Endothelial cell of umbilical vein (primary cell): ENCODE data around the gene HMHB1. TPM values are rescaled to one million over a fixed set of nuclear protein-coding genes. Genes with fewer than 3 reads are reported as not detected.

Experiments
- BruUV-seq: library from RNA; stranded (reverse); fragments of 400-500 nt; replicated peaks from 2 replicates; lab custom pipeline; 2021; lab: Mats Ljungman, UMichigan
- CTCF ChIA-PET: fragments of 300-600, 350-600 bp; sonication (Branson Sonifier 250); formaldehyde crosslinking; loops from one replicate; lab custom pipeline; 2021; ENCODE audit warnings: antibody characterized with exemption, inconsistent platforms; lab: Charles Lee
- POLR2A ChIA-PET: fragments of 300-600, 350-600 bp; sonication (Branson Sonifier 250); formaldehyde crosslinking; loops from one replicate; lab custom pipeline; 2021; ENCODE audit warnings: antibody characterized with exemption, inconsistent platforms; lab: Charles Lee
- DNase-seq: peaks from one replicate; pipeline ENCODE4 v3.0.0-alpha.2; 2011; ENCODE audit warnings: low read depth, low spot score
- FAIRE-seq: peaks from 2 replicates; lab custom pipeline; 2011; peaks lifted over from hg19 to GRCh38; lab: Jason Lieb, UNC
- H2AFZ ChIP-seq: 2 replicates; pipeline ENCODE4 v1.6.0; 2012; ENCODE audit warnings: low read depth, low read length, control low read depth, inconsistent platforms
- H3K27ac ChIP-seq: 2 replicates; pipeline ENCODE4 v1.5.1; 2011; ENCODE audit warnings: low read depth, mild to moderate bottlenecking, control low read depth, low read length, moderate library complexity; ENCODE audit not compliant: insufficient read depth
- H3K27me3 ChIP-seq, 2 experiments: 2 replicates each; pipeline versions ENCODE4 v1.6.0 to v1.6.1; 2011; ENCODE audit warnings: low read length in 2 of 2, mixed read lengths in 1 of 2; ENCODE audit not compliant: control insufficient read depth in 2 of 2, insufficient read depth in 2 of 2
- H3K36me3 ChIP-seq, 2 experiments: 2 replicates in 1 of 2; 3 replicates in 1 of 2; pipeline ENCODE4 v1.5.1; 2011; ENCODE audit warnings: low read length in 2 of 2, mild to moderate bottlenecking in 1 of 2, moderate library complexity in 1 of 2; ENCODE audit not compliant: control insufficient read depth in 2 of 2, insufficient read depth in 2 of 2; ENCODE audit errors: extremely low read depth in 1 of 2
- H3K4me1 ChIP-seq: 3 replicates; pipeline ENCODE4 v1.5.1; 2011; ENCODE audit warnings: mild to moderate bottlenecking, low read length; ENCODE audit not compliant: control insufficient read depth, insufficient read depth; ENCODE audit errors: extremely low read depth
- H3K4me2 ChIP-seq: 2 replicates; pipeline ENCODE4 v1.6.1; 2011; ENCODE audit warnings: low read length, control low read depth, mixed read lengths; ENCODE audit not compliant: insufficient read depth
- H3K4me3 ChIP-seq, 3 experiments: fragments of 200-600 bp in 1 of 3; sonication (generic), shearing (Covaris generic) in 1 of 3; replicated peaks in 1 of 3; 2 replicates each; pipeline ENCODE4 v1.5.1; 2011 to 2016; ENCODE audit warnings: control low read depth in 3 of 3, low read length in 3 of 3, mild to moderate bottlenecking in 2 of 3, inconsistent platforms in 1 of 3, low read depth in 1 of 3, moderate library complexity in 1 of 3; ENCODE audit not compliant: insufficient read depth in 1 of 3
- H3K79me2 ChIP-seq: 2 replicates; pipeline ENCODE4 v1.6.0; 2012; ENCODE audit warnings: low read length, inconsistent platforms; ENCODE audit not compliant: control insufficient read depth, insufficient read depth
- H3K9ac ChIP-seq: replicated peaks from 2 replicates; pipeline ENCODE3; 2011; ENCODE audit warnings: low read length, control low read depth; ENCODE audit not compliant: insufficient read depth; ENCODE audit errors: extremely low read depth
- H3K9me1 ChIP-seq: replicated peaks from 3 replicates; pipeline ENCODE4 v1.6.0; 2011; ENCODE audit warnings: mild to moderate bottlenecking, low read length; ENCODE audit not compliant: control insufficient read depth, insufficient read depth; ENCODE audit errors: extremely low read depth
- H3K9me3 ChIP-seq: replicated peaks from 2 replicates; pipeline ENCODE4 v1.5.1; 2012; ENCODE audit warnings: low read length, inconsistent platforms; ENCODE audit not compliant: control insufficient read depth, insufficient read depth
- H4K20me1 ChIP-seq: replicated peaks from 2 replicates; pipeline ENCODE3; 2011; ENCODE audit warnings: mild to moderate bottlenecking, low read length; ENCODE audit not compliant: control insufficient read depth, insufficient read depth; ENCODE audit errors: extremely low read depth
- EZH2 ChIP-seq: IDR thresholded peaks from 2 replicates; pipeline ENCODE4 v1.6.1; 2012; ENCODE audit warnings: borderline replicate concordance, low read depth, mild to moderate bottlenecking, moderate library complexity, low read length, inconsistent platforms; ENCODE audit not compliant: severe bottlenecking
- FOS ChIP-seq: IDR thresholded peaks from 2 replicates; pipeline ENCODE4 v1.6.1; 2011; ENCODE audit warnings: mild to moderate bottlenecking, low read length, moderate library complexity, borderline replicate concordance; ENCODE audit not compliant: insufficient read depth
- GATA2 ChIP-seq: IDR thresholded peaks from 2 replicates; pipeline ENCODE4 v1.7.0; 2011; ENCODE audit warnings: low read depth, mild to moderate bottlenecking, moderate library complexity, mixed read lengths, low read length; ENCODE audit not compliant: insufficient read length, insufficient read depth
- JUN ChIP-seq: IDR thresholded peaks from 2 replicates; pipeline ENCODE4 v1.6.1; 2011; ENCODE audit warnings: borderline replicate concordance, low read depth; ENCODE audit not compliant: insufficient read length, insufficient read depth
- MAX ChIP-seq: IDR thresholded peaks from 2 replicates; pipeline ENCODE4 v1.6.1; 2011; ENCODE audit not compliant: insufficient read depth, insufficient read length
- MYC ChIP-seq: IDR thresholded peaks from one replicate; pipeline ENCODE4 v1.6.1; 2011; ENCODE audit warnings: mild to moderate bottlenecking, low read depth, low read length
- POLR2A ChIP-seq: IDR thresholded peaks from 2 replicates; pipeline ENCODE4 v1.6.1; 2012; ENCODE audit warnings: low read depth, mild to moderate bottlenecking, control low read depth, low read length
- POLR2AphosphoS5 ChIP-seq: IDR thresholded peaks from 2 replicates; pipeline ENCODE4 v1.6.1; 2012; ENCODE audit warnings: low read depth, mild to moderate bottlenecking, control low read depth, low read length, moderate library complexity; ENCODE audit not compliant: insufficient read depth
- dilution Hi-C: fragments of 300-500 bp; cut with MboI; formaldehyde crosslinking; loops from one replicate; pipeline ENCODE4 v1.15.0; 2019; ENCODE audit warnings: low sequenced_read_pairs; ENCODE audit not compliant: extremely low pct_ligation_motif_present
- intact Hi-C: fragments of 100-400 bp; cut with micrococcal nuclease; formaldehyde crosslinking; loops from one replicate; pipeline ENCODE4 v1.10.0; 2022
- polyA plus RNA-seq, 4 experiments: library from polyadenylated mRNA; depleted of rRNA in 3 of 4; stranded (reverse) in 3 of 4; unstranded in 1 of 4; fragments of >200 nt; gene quantifications; 2 replicates each; pipeline versions ENCODE4 v1.2.1 to v1.2.3, GENCODE V29; 2011 to 2012; ENCODE audit warnings: missing spikeins in 1 of 4
- total RNA-seq: library from RNA; stranded (reverse); gene quantifications from 2 replicates; pipeline ENCODE4 v1.2.3, GENCODE V29; 2021
- TF ChIP-seq, protein P1 (sequence below), 2 donors: IDR thresholded peaks; 1 replicate in 1 of 2; 2 replicates in 1 of 2; pipeline ENCODE4 v1.5.1; 2011; ENCODE audit warnings: low read length in 2 of 2, mild to moderate bottlenecking in 2 of 2, moderate library complexity in 2 of 2, control low read depth in 1 of 2, inconsistent platforms in 1 of 2, low read depth in 1 of 2; ENCODE audit not compliant: insufficient read depth in 1 of 2; ENCODE audit errors: extremely low read depth in 1 of 2

HMHB1 gene
- total and polyA plus RNA-seq, 2 donors (not counting 3 experiments of a cell fraction or from before 2014, with no cell fraction given): not detected

GRCh38 chr5:143835251-143835650, 23.3 kb downstream of the HMHB1 start:
- H3K79me2 ChIP-seq: no peaks in the 10 kb centered on the region
- no peak for DNase-seq

DNA sequence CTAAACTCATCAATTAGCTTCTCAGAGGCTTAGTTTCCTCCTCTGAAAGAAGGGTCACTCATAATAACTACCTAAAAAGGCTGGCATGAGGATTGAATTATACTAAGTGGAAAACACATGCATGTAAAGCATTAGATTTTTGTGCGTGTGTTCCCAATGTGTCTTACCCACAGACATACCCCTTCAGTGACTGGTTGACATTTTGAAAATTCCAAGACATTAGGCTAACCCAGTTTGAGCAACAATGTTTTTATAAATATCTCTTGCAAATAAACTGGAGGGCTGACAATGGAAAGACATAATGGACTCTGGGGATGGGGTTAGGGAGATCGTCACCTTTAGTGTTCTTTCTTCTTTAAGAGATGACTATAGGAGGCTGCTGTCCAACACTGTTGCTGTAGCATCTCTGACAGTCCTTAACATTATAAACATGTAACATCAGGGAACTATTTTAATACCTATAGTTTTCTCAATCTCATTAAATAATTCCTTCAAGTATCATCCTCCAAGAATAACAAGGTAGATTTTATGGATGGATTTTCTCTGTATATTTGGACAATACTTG, 24.3 kb downstream of the HMHB1 start:
- CTCF ChIA-PET: interaction anchor here (1.0 to 3.3 kb wide), 3 partner anchors 8 to 306 kb away, joined by 4 to 10 read pairs (median 4); no protein-coding TSS in a partner anchor
- intact Hi-C loops (no loop called here), dilution Hi-C loops (no loop called here)
- Histone ChIP-seq H3K4me1 (no peaks in the 10 kb centered on the region), H3K4me2 (no peak overlapping the region), H2AFZ (no peak overlapping the region), H3K9me3 (no peaks in the 10 kb centered on the region), H3K27ac (no peak overlapping the region), H3K36me3 (no peaks in the 10 kb centered on the region), H4K20me1 (no peaks in the 10 kb centered on the region), H3K9ac (no peak overlapping the region), H3K27me3 (no peaks in the 10 kb centered on the region), H3K4me3 (no peak overlapping the region), H3K79me2 (no peaks in the 10 kb centered on the region), H3K9me1 (no peaks in the 10 kb centered on the region)
- FAIRE-seq: no peak
- TF ChIP-seq POLR2A (no peak), MAX (no peak), MYC (no peak), GATA2 (no peak), EZH2 (no peak), POLR2AphosphoS5 (no peak), FOS (no peak), JUN (no peak)
- TF ChIP-seq, protein P1, sequence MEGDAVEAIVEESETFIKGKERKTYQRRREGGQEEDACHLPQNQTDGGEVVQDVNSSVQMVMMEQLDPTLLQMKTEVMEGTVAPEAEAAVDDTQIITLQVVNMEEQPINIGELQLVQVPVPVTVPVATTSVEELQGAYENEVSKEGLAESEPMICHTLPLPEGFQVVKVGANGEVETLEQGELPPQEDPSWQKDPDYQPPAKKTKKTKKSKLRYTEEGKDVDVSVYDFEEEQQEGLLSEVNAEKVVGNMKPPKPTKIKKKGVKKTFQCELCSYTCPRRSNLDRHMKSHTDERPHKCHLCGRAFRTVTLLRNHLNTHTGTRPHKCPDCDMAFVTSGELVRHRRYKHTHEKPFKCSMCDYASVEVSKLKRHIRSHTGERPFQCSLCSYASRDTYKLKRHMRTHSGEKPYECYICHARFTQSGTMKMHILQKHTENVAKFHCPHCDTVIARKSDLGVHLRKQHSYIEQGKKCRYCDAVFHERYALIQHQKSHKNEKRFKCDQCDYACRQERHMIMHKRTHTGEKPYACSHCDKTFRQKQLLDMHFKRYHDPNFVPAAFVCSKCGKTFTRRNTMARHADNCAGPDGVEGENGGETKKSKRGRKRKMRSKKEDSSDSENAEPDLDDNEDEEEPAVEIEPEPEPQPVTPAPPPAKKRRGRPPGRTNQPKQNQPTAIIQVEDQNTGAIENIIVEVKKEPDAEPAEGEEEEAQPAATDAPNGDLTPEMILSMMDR (IDR thresholded peaks at IDR 0.05; ENCODE audit: extremely low read depth in 1 of 2, insufficient read depth in 1 of 2, low read depth in 1 of 2, low read length in 2 of 2): no peak
- DNase-seq: no peak
- BruUV-seq: no TSS peak
- POLR2A ChIA-PET: no interaction called here

More at GRCh38 chr5:143835251-143835650, 23.3 kb downstream of the HMHB1 start:
- Histone ChIP-seq H3K4me1 (no peaks in the 10 kb centered on the region), H3K27me3 (no peaks in the 10 kb centered on the region), H2AFZ (no peak overlapping the region), H3K9ac (no peak overlapping the region), H3K9me1 (no peaks in the 10 kb centered on the region), H3K27ac (no peak overlapping the region), H4K20me1 (no peaks in the 10 kb centered on the region), H3K36me3 (no peaks in the 10 kb centered on the region), H3K4me2 (no peak overlapping the region), H3K9me3 (no peaks in the 10 kb centered on the region), H3K4me3 (no peak overlapping the region)
- no peak for TF ChIP-seq MYC
- no peak for TF ChIP-seq EZH2
- no peak for TF ChIP-seq POLR2AphosphoS5
- TF ChIP-seq JUN: no peak
- TF ChIP-seq POLR2A: no peak
- TF ChIP-seq FOS: no peak
- no peak for TF ChIP-seq GATA2
- POLR2A ChIA-PET: no interaction called here
- dilution Hi-C loops: no loop called here
- intact Hi-C loops: no loop called here
- no peak for FAIRE-seq
- BruUV-seq: no TSS peak
- CTCF ChIA-PET: interaction anchor here (1.7 kb wide), 1 partner anchor 10 kb away, joined by 4 read pairs; no protein-coding TSS in a partner anchor
